OCI-LY1 (cell line): ENCODE data around the gene STRA6.

Experiments used
- H2AFZ ChIP-seq: fragments of 200-600 bp; sonication (generic), shearing (Covaris generic); 2 replicates; pipeline ENCODE4 v1.6.0; 2014; ENCODE audit warnings: antibody characterized with exemption, mild to moderate bottlenecking, low read length
- H3F3A ChIP-seq: fragments of 200-600 bp; sonication (generic), shearing (Covaris generic); 2 replicates; pipeline ENCODE4 v1.6.0; 2014; ENCODE audit warnings: mild to moderate bottlenecking, antibody characterized with exemption, low read length, moderate library complexity; ENCODE audit not compliant: insufficient read depth
- H3K27ac ChIP-seq: fragments of 200-600 bp; sonication (generic); 2 replicates; pipeline ENCODE4 v1.5.1; 2014; ENCODE audit warnings: low read length, mixed run types, mild to moderate bottlenecking, low read depth; ENCODE audit not compliant: poor library complexity, severe bottlenecking
- H3K27me3 ChIP-seq: fragments of 200-600 bp; sonication (generic); 2 replicates; pipeline ENCODE4 v1.6.0; 2014; ENCODE audit warnings: antibody characterized with exemption, mild to moderate bottlenecking, low read length, moderate library complexity; ENCODE audit not compliant: insufficient read depth
- H3K36me3 ChIP-seq: fragments of 200-600 bp; sonication (generic); 2 replicates; pipeline ENCODE4 v1.6.1; 2014; ENCODE audit warnings: mild to moderate bottlenecking, antibody characterized with exemption, low read length, moderate library complexity, mixed read lengths; ENCODE audit not compliant: insufficient read depth
- H3K4me1 ChIP-seq: fragments of 200-600 bp; sonication (generic); 2 replicates; pipeline ENCODE4 v1.5.1; 2014; ENCODE audit warnings: mild to moderate bottlenecking, low read length, moderate library complexity; ENCODE audit not compliant: insufficient read depth, severe bottlenecking
- H3K4me2 ChIP-seq: fragments of 200-600 bp; sonication (generic), shearing (Covaris generic); 2 replicates; pipeline ENCODE4 v1.6.1; 2014; ENCODE audit warnings: low read length
- H3K4me3 ChIP-seq: fragments of 200-600 bp; sonication (generic); 2 replicates; pipeline ENCODE4 v1.5.1; 2014; ENCODE audit warnings: low read length, low read depth, mild to moderate bottlenecking, mixed read lengths; ENCODE audit not compliant: poor library complexity, severe bottlenecking
- H3K79me2 ChIP-seq: fragments of 200-600 bp; shearing (Covaris generic); 2 replicates; pipeline ENCODE4 v1.6.1; 2016; ENCODE audit warnings: mixed run types, low read length, mixed read lengths; ENCODE audit not compliant: insufficient read depth
- H3K9ac ChIP-seq: fragments of 200-600 bp; sonication (generic), shearing (Covaris generic); 2 replicates; pipeline ENCODE4 v1.6.1; 2014; ENCODE audit warnings: mild to moderate bottlenecking, low read length, mixed read lengths
- H3K9me2 ChIP-seq: fragments of 200-600 bp; sonication (generic), shearing (Covaris generic); 2 replicates; pipeline ENCODE4 v1.6.1; 2014; ENCODE audit warnings: low read depth, mild to moderate bottlenecking, low read length, mixed read lengths
- H3K9me3 ChIP-seq: fragments of 200-600 bp; shearing (Covaris generic); 2 replicates; pipeline ENCODE4 v1.6.1; 2014; ENCODE audit warnings: low read length, mixed read lengths
- H4K20me1 ChIP-seq: fragments of 200-600 bp; sonication (generic), shearing (Covaris generic); 2 replicates; pipeline ENCODE4 v1.6.0; 2016; ENCODE audit warnings: mild to moderate bottlenecking, low read length; ENCODE audit not compliant: insufficient read depth
- CTCF ChIP-seq: fragments of 200-600 bp; sonication (generic), shearing (Covaris generic); IDR thresholded peaks from 2 replicates; pipeline ENCODE4 v1.5.1; 2017; ENCODE audit warnings: mild to moderate bottlenecking, antibody characterized with exemption, low read length, moderate library complexity, mixed read lengths
- EZH2 ChIP-seq: fragments of 200-600 bp; sonication (generic), shearing (Covaris generic); IDR thresholded peaks from 2 replicates; pipeline ENCODE4 v1.8.0; 2017; ENCODE audit warnings: borderline replicate concordance, mixed run types, mild to moderate bottlenecking, antibody characterized with exemption, low read length, moderate library complexity, mixed read lengths

The STRA6 gene

GRCh38 chr15:74171965-74172541, 30.5 kb downstream of the STRA6 start:
- no peaks in the 10 kb centered on the region for H3K9me2 ChIP-seq
- H3F3A ChIP-seq = no peaks in the 10 kb centered on the region
- TF ChIP-seq EZH2 (no peak), CTCF (no peak)
- H3K9me3 ChIP-seq = no peaks in the 10 kb centered on the region
- H3K27ac ChIP-seq = no peak overlapping the region
- no peak overlapping the region for H3K9ac ChIP-seq
- no peaks in the 10 kb centered on the region for H3K27me3 ChIP-seq
- H3K4me3 ChIP-seq = no peak overlapping the region
- no peaks in the 10 kb centered on the region for H3K36me3 ChIP-seq
- H3K4me2 ChIP-seq = no peak overlapping the region
- H3K4me1 ChIP-seq = no peaks in the 10 kb centered on the region
- no peak overlapping the region for H2AFZ ChIP-seq
- no peaks in the 10 kb centered on the region for H4K20me1 ChIP-seq
- H3K79me2 ChIP-seq = no peaks in the 10 kb centered on the region

- no peaks in the 10 kb centered on the region for H3F3A ChIP-seq
- H3K4me3 ChIP-seq = no peak overlapping the region
- no peaks in the 10 kb centered on the region for H3K27me3 ChIP-seq
- H3K9me3 ChIP-seq = no peaks in the 10 kb centered on the region
- no peak overlapping the region for H3K27ac ChIP-seq
- H4K20me1 ChIP-seq = no peaks in the 10 kb centered on the region
- no peaks in the 10 kb centered on the region for H3K36me3 ChIP-seq
- no peaks in the 10 kb centered on the region for H3K4me1 ChIP-seq
- no peak overlapping the region for H2AFZ ChIP-seq
- H3K79me2 ChIP-seq = no peaks in the 10 kb centered on the region
- H3K9ac ChIP-seq = no peak overlapping the region
- H3K4me2 ChIP-seq = no peak overlapping the region
- no peak for TF ChIP-seq CTCF
- no peak for TF ChIP-seq EZH2
- no peaks in the 10 kb centered on the region for H3K9me2 ChIP-seq
Measured at GRCh38 chr15:74170875-74171578, 31.6 kb downstream of the STRA6 start.

- H3K4me1 ChIP-seq = no peaks in the 10 kb centered on the region
- no peaks in the 10 kb centered on the region for H3K79me2 ChIP-seq
- TF ChIP-seq CTCF = no peak
- H3F3A ChIP-seq = no peaks in the 10 kb centered on the region
- no peak overlapping the region for H3K4me3 ChIP-seq
- H2AFZ ChIP-seq = no peak overlapping the region
- H4K20me1 ChIP-seq = no peaks in the 10 kb centered on the region
- H3K27ac ChIP-seq = no peak overlapping the region
- no peaks in the 10 kb centered on the region for H3K36me3 ChIP-seq
- no peak overlapping the region for H3K4me2 ChIP-seq
- H3K9me2 ChIP-seq = no peaks in the 10 kb centered on the region
- H3K9ac ChIP-seq = no peak overlapping the region
- H3K9me3 ChIP-seq = no peaks in the 10 kb centered on the region
- H3K27me3 ChIP-seq = no peaks in the 10 kb centered on the region
Measured at GRCh38 chr15:74170071-74170844, 32.3 kb downstream of the STRA6 start.
